Glomerular visceral epithelial cell (primary cell): ENCODE measurements around the gene SEBOX.

Experiments
- DNase-seq: peaks from one replicate; pipeline ENCODE4 v3.0.0-alpha.2; 2016; ENCODE audit errors: extremely low spot score

The SEBOX gene

DNA sequence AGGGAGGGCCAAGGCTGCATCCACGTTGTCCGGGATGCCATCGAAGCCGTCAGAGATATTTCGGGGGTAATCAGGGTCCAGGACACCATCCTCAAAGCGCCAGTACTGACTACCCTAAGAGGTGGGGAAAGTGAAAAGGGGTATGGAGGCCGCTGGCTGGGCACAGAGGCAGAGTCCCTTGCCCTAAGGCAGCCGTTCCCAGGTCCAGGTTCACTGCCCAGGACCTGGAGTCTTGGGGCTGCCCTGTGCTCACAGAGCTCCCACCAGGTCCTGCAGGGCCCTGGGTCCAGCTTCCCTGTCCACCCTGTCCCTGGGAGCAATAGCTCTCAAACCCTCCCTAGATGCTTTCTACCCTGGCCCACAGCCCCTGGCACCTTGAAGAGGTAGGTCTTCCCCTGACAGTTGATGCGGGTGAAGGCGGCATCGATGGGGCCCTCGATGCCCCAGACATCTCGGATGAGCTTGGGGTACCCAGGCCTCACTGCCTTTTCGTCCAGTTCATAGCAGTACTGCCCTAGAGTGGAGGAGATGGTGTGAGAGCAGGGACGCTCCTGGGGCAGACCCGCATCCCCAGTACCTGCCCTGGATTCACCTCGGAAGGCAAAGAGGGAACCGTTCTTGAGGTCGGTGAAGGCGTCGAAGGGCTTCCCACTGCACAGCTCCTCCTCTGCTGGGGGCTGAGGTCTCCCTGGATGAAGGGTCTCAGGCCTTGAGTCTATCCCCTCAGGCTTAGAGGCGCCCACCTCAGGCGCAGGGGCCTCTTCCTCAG, 4.1 kb upstream of the SEBOX start:
- no peak for DNase-seq

GRCh38 chr17:28368306-28368831, 3.4 kb upstream of the SEBOX start:
- DNase-seq = no peak

GRCh38 chr17:28367641-28368305, 2.8 kb upstream of the SEBOX start:
- DNase-seq = no peak

- DNase-seq = no peak
Measured at GRCh38 chr17:28366605-28367004, 1.6 kb upstream of the SEBOX start.

DNA sequence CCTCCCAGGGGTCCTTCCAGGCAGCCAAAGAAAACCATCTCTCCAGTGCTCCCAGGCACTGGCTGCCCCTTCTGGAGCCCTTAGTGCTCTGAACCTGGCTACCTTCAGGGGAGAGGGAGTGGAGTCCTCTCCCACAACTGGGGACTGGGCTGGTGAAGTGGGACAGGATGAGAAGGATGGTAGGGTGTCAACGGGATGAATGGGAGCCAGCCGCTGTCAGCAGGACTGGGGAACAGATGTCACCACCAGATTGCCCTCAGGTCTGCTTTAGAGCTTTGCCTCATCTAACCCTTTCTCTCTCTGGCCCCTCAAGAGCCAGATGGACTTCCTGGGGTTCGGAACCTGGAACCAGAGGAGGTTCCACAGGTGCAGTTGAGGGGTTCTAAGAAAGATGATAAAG, 488 bp upstream of the SEBOX start:
- DNase-seq = no peak

- DNase-seq = no peak
Measured at GRCh38 chr17:28363776-28364650, 986 bp downstream of the SEBOX start.

GRCh38 chr17:28363186-28363585, 1.8 kb downstream of the SEBOX start:
- no peak for DNase-seq

- no peak for DNase-seq
Measured at GRCh38 chr17:28357901-28358197, 7.2 kb downstream of the SEBOX start.

DNA sequence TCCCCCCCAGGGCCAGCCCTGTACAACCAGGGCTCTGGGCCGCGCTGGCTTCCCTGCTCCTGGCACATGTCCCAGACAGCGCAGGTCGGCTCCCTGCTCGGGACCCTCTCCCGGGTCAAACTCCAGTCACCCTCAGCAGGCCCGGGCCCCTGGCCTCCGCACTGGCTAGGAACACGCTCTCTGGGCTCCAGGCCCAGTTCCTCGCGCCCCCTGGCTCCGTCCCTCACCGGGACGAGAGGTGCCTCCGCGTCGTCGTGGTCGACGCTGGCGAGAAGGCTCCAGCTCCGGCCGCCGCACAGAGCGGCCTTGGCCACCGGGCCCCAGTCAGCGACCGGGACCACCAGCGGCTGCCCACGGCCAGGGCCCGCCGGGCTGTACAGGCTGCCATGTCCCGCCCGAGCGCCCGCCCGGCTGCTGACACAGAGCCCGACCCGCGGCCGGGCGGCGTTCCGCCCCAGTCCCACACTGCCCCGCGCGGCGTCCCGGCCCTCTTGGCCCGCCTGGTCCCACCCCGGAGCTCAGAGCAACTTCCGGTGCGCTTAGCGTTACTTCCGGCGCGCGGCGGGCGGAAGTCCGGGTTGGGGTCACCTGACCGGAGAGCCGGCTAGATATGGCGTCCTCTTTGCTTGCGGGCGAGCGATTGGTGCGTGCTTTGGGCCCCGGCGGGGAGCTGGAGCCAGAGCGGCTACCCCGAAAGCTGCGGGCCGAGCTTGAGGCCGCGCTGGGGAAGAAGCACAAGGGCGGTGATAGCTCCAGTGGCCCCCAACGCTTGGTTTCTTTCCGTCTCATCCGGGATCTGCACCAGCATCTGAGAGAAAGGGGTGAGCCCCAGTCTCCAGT, 7.7 kb downstream of the SEBOX start, which contains the start of gene POLDIP2:
Gene POLDIP2, minus strand, starts transcription at position 467 of the 840 bp plus-strand sequence. Its CDS starts 79 bp downstream, at position 388.
- peak; percentile 94 for DNase-seq

DNA sequence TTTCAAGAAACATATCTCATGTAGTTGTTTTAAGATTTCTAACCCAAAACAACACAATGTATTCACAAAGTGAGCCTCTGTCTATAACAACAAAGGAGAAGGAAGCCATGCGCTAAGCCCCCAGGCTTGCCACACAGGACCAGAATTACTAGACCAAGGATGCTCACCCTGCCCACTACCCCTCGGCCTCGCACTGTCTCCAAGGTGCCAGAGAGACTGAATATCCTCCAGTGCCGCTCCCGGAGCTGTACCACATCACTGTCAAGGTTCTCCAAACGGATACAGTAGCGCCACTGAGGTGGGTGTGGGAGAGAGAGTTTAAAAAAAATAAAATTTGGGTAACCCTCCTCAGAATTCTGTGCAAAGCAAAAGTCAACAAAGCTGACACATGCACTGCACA, 14.7 kb downstream of the SEBOX start:
- DNase-seq = no peak

- DNase-seq = no peak
Measured at GRCh38 chr17:28348979-28349378, 16.0 kb downstream of the SEBOX start.

DNA sequence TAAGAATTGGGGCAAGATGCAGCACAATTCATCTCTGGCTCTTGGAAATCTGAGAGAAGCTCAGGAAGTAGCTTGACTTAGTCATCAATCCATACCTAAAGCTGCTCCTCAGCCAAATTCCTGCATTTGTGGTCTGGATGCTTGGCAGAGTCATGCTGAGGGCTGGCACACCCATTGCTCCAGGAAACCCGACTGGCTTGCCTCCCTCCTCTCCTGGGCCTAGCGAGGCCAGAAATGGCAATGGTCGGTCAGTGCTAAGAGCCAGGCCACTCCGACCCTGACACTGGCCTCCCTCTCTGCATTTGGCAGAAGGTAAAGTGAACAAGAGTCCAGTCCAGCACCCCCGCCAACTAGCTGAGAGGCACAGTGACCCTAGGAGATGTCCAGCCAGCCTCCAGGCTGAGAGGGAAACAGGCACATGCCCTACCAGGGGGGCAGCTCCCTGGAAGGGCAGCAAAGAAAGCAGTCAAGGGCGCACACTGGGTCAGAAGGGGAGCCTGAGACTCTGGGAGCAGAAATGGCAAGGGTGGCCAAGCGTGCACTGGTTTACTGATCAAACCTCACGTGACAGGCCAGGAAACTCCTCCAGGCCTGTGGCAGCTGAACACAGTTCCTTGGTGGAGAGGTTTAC, 17.6 kb downstream of the SEBOX start:
- DNase-seq = peak; percentile 93

DNA sequence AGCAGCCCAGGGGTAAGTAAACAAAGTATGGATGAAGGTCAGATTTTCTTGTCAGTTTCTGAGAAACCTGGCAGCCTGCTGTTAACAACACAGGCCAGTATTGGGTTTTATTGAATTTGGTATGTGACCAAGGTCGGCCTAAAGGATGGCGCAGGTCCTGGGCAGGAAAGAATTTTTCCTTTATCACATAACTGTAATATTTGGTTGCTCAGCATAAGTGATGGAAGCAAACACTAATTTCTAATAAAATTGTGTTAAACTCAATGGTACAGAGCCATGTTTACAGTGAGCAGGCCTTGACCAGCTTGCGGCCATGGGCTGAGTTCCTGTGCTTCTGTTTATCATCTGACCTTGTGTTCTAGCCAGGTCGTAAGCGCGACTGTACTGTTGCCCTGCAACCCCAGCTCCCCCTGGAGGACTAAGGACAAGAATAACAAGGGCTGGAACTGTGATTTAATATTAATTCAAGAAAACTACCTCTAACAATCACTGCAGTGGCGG, 18.2 kb downstream of the SEBOX start:
- DNase-seq = no peak

GRCh38 chr17:28346199-28346580, 18.8 kb downstream of the SEBOX start:
- DNase-seq = no peak

DNA sequence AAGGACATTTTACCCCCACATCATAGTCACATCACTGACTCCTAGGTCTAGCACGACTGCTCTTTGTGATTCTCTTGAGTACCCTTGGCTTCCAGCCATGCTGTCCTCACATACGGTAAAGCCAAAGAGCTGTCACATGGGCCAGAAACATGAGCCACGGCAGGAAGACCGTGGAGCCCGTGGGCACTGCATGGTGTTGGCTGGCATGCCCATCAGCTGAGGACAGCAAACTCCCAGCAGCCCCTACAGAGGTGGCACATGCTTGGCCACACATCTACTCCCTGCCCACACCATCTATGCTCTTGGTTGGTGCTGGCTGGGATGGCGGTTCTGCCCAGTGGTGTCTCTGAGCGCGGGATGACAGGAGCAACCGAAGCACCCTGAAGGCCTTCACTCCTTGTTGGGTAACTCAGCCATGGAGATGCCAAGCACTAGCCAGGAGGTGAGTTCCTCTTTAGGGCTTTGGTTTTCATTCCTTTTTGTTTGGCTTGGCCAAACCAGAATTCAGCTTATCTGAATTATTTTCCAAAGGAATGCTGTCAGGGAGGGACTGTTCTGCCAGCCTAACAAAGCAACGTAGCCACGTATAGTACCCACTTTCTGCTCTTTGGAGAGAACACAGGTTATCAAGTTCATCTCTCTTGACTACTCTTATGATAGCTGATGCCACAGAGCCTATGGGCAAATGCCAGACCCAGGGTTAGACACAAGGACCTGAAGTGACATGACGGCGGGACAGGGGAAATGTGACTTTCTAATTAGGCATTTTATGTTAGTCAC, 19.4 kb downstream of the SEBOX start:
- no peak for DNase-seq

GRCh38 chr17:28344435-28344901, 20.5 kb downstream of the SEBOX start:
- DNase-seq = no peak

DNA sequence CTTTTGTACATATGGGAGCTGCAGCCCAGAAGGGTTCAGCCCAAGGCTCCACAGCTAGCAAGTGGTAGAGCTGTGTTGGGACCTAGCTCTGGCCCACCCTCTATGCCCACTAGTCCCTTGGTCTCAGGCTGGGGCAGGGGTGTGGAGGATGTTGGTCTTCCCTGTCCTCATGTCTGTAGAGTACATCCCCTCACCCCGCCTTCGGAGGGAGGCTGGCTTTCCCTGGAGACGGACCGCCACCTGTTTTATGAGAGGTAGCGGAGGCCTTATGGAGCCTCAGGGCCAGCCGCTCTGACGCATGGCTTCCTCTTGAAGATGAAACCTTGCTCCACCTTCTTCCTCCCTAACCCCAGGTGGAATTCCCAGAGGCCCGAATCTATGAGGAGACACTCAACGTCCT, 21.0 kb downstream of the SEBOX start:
- no peak for DNase-seq

DNA sequence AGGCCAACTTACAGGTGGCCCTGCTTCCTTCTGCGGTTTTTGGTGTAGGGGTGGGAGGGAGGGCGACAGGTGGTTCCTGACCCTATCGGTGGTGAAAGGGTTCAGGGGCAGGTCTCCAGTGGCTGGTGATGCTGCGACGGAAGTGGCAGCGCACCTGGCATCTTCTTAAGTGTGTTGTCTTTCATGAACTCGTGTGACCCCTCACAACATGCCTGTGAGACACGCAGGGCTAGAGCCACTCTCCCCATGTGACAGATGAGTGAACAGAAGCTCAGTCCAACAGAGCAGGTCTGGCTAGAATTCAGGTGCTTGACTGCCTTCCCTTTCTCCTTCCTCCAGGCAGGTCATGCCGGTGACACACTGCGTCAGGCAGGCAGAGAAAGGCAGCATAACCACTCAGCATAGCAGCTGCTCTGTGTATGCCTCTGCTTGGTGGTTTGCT, 21.5 kb downstream of the SEBOX start:
- DNase-seq = no peak

DNA sequence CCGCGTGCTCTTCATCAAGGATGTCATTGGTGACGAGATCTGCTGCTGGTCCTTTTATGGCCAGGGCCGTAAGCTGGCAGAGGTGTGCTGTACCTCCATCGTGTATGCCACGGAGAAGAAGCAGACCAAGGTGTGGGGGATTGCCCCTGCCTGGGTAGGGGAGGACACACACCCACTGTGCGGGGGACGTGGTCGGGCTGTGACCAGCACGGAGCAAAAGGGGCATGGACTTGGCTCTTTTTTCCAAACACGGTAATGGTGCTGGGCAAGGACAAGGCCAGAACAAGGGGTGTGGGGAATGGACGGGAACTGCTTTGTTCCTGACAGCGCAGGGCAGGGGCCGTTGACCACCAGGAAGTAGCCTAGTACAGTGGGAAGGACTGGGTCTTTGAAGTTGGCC, 22.7 kb downstream of the SEBOX start:
- no peak for DNase-seq

DNA sequence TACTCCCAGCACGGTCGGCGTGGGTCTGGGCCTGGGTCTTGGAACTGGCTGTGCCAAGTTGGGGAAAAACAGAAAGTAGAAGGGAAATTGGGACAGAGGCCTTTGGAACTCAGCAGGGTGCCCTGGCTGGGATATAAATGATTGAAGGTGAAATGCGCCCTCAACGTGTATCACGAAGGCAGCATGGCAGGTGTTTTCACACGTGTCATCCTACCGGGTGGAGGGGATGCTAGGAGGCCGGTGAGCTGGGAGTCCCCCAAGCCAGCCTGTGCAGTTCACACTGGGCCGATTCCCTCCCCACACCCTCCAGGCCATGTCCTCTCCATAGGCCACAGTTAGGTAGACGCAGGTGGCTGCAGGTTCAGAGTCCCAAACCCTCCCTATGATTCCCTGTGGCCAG, 23.5 kb downstream of the SEBOX start:
- no peak for DNase-seq
